Measurements from ENCODE around the gene TUBB2A. TPM values are rescaled to one million over a fixed set of nuclear protein-coding genes. Genes with fewer than 3 reads are reported as not detected.
"Not testable (repeated sequence)": the region's sequence is repeated elsewhere in the genome, so short reads cannot be mapped to it uniquely, and the experiment has no call there.

TUBB2A gene
- total RNA-seq, 2 experiments from 2014 or later, result 0.69 to 1.2 TPM

DNA sequence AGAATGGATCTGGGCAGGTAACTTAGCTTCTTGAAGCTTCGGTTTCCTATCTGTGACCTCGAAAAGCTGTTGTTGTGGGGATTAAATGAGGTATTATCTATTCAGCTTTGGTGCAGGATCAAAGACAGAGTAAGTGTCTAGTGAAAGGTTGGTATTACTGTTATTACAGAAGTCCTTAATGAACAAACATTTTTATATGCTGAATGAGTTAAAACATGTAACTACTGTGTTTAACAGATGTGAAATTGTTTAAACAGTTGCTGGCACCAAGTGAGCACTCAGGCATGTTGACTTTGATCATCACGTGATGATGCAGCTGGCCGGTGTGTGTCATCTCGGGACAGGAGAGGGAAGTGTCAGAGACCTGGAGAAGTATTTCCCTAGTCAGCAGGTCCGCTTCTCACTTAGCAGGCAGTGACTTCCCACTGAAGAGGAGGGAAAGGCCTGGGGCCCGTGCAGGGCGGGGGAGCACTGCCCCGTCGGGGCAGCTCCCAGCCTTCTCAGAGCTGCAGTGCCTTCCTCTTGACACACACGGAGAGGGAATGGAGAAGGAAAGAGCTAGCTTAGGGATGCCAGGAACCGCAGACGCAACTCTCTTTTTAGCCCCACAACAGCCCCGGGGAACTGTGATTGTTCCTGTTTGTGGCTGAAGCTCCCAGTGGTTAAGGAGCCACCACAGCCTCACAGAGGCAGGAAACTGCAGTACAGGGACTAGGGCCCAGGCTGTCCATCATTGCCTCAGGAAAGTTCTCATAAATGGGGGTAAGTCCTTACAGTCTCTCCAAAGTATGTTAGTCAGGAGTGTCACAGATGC is 18.0 kb downstream of the TUBB2A start:
- no peaks in the 10 kb centered on the region for H3K9me3 Mint-ChIP-seq
- H3K27ac Mint-ChIP-seq, result no peak overlapping the region
- CTCF ChIA-PET, result interaction anchor here (0.9 to 1.5 kb wide), 5 partner anchors 9 to 38 kb away, joined by 3 to 7 read pairs (median 5); partner anchors contain the start of gene TUBB2A
- H3K4me3 Mint-ChIP-seq, result no peak overlapping the region
- DNase-seq, result no peak
- H3K4me1 Mint-ChIP-seq, result peaks cover 7% of the 10 kb centered on the region
- POLR2A ChIA-PET, result no interaction called here
- peaks cover 6% of the 10 kb centered on the region for H3K36me3 Mint-ChIP-seq (ENCODE audit: low read depth)
- no peaks in the 10 kb centered on the region for H3K27me3 Mint-ChIP-seq

GRCh38 chr6:3138341-3138740 is 19.0 kb downstream of the TUBB2A start:
- peaks cover 6% of the 10 kb centered on the region for H3K36me3 Mint-ChIP-seq (ENCODE audit: low read depth)
- no peaks in the 10 kb centered on the region for H3K27me3 Mint-ChIP-seq
- DNase-seq, result no peak
- H3K4me1 Mint-ChIP-seq, result peaks cover 7% of the 10 kb centered on the region
- H3K27ac Mint-ChIP-seq, result no peak overlapping the region
- POLR2A ChIA-PET, result no interaction called here
- no peak overlapping the region for H3K4me3 Mint-ChIP-seq
- no peaks in the 10 kb centered on the region for H3K9me3 Mint-ChIP-seq
- CTCF ChIA-PET, result interaction anchor here (1.5 kb wide), 1 partner anchor 39 kb away, joined by 3 read pairs; no protein-coding TSS in a partner anchor

GRCh38 chr6:3137873-3138272 is 19.5 kb downstream of the TUBB2A start:
- CTCF ChIA-PET; H3K27ac Mint-ChIP-seq; H3K9me3 Mint-ChIP-seq; POLR2A ChIA-PET; H3K36me3 Mint-ChIP-seq (ENCODE audit: low read depth); H3K4me1 Mint-ChIP-seq; H3K27me3 Mint-ChIP-seq; DNase-seq; H3K4me3 Mint-ChIP-seq: not testable (repeated sequence)

DNA sequence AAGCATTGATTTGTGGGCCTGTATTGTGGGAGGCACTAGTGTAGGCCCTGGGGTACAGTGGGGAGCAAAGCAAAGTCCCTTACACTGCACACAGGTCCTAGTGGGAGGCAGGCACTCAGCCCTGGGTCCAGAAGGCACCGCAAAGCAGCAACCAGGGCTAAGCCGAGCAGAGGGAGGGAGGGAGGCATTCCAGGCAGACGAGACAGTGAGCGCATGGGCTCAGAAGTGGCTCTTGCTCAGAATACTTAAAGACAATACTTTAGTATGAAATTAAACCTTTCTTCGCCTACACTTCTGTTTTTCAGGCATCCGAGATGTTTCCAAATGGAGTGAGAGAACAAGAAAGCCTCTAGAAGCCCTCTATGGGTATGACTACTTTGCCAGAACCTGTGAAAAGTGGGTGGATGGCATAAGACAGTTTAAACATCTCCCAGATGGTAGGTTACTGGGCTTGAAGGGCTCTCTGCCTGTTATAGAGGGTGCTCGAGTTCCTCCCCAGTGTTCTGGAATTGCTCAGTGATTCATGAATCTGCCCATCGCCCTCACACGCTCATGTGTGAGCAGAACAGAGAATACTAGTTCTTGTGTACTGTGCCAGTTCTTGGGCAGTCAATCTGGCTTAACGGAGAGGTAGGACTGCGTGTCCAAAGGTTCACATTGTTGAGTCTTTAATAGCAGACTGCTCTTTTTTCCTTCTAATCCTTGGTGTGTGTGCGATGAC is 20.1 kb downstream of the TUBB2A start:
- Mint-ChIP-seq H3K4me1 (peaks cover 7% of the 10 kb centered on the region), H3K36me3 (ENCODE audit: low read depth) (peaks cover 6% of the 10 kb centered on the region), H3K4me3 (no peak overlapping the region), H3K27me3 (no peaks in the 10 kb centered on the region), H3K27ac (no peak overlapping the region), H3K9me3 (no peaks in the 10 kb centered on the region)
- CTCF ChIA-PET, result no interaction called here
- DNase-seq, result no peak
- POLR2A ChIA-PET, result no interaction called here

GRCh38 chr6:3136292-3137011 is 20.9 kb downstream of the TUBB2A start:
- Mint-ChIP-seq H3K27me3 (no peaks in the 10 kb centered on the region), H3K9me3 (no peaks in the 10 kb centered on the region), H3K4me3 (no peak overlapping the region), H3K4me1 (peaks cover 7% of the 10 kb centered on the region), H3K36me3 (ENCODE audit: low read depth) (peaks cover 6% of the 10 kb centered on the region), H3K27ac (no peak overlapping the region)
- POLR2A ChIA-PET, result no interaction called here
- CTCF ChIA-PET, result no interaction called here
- no peak for DNase-seq

- Mint-ChIP-seq H3K27ac (no peak overlapping the region), H3K36me3 (ENCODE audit: low read depth) (peaks cover 4% of the 10 kb centered on the region), H3K4me1 (peaks cover 7% of the 10 kb centered on the region), H3K27me3 (no peaks in the 10 kb centered on the region), H3K9me3 (no peaks in the 10 kb centered on the region), H3K4me3 (no peak overlapping the region)
- ChIA-PET CTCF (no interaction called here), POLR2A (no interaction called here)
- no peak for DNase-seq
Observed at GRCh38 chr6:3135668-3136291, 21.6 kb downstream of the TUBB2A start.

- Mint-ChIP-seq H3K27ac (no peak overlapping the region), H3K27me3 (no peaks in the 10 kb centered on the region), H3K4me3 (no peak overlapping the region), H3K9me3 (no peaks in the 10 kb centered on the region), H3K4me1 (no peaks in the 10 kb centered on the region), H3K36me3 (ENCODE audit: low read depth) (peaks cover 4% of the 10 kb centered on the region)
- CTCF ChIA-PET, result no interaction called here
- DNase-seq, result no peak
- POLR2A ChIA-PET, result no interaction called here
Observed at GRCh38 chr6:3133515-3133914, 23.8 kb downstream of the TUBB2A start.

DNA sequence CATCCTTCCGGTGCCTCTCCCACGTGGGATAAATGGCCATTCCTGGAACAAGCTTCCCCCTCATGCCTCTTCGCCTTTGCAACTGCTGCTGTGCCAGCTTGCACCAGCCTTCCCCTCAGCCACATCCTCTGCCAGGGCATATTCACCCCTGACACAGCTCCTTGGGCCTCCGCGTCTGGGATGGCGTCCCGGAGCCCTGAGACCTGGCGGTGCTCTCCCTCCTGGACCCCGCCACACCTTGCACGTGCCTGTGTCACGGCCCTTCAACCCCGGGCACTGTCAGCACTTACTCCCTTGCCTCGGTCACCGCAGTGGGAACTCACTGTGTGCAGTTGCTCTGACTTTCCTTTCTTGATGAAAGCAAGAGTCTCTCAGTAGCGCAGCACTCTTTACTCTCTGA is 25.6 kb downstream of the TUBB2A start:
- H3K27me3 Mint-ChIP-seq, result no peaks in the 10 kb centered on the region
- no peaks in the 10 kb centered on the region for H3K36me3 Mint-ChIP-seq (ENCODE audit: low read depth)
- H3K4me3 Mint-ChIP-seq, result no peak overlapping the region
- POLR2A ChIA-PET, result no interaction called here
- H3K9me3 Mint-ChIP-seq, result no peaks in the 10 kb centered on the region
- no peak for DNase-seq
- CTCF ChIA-PET, result no interaction called here
- no peaks in the 10 kb centered on the region for H3K4me1 Mint-ChIP-seq
- H3K27ac Mint-ChIP-seq, result no peak overlapping the region

DNA sequence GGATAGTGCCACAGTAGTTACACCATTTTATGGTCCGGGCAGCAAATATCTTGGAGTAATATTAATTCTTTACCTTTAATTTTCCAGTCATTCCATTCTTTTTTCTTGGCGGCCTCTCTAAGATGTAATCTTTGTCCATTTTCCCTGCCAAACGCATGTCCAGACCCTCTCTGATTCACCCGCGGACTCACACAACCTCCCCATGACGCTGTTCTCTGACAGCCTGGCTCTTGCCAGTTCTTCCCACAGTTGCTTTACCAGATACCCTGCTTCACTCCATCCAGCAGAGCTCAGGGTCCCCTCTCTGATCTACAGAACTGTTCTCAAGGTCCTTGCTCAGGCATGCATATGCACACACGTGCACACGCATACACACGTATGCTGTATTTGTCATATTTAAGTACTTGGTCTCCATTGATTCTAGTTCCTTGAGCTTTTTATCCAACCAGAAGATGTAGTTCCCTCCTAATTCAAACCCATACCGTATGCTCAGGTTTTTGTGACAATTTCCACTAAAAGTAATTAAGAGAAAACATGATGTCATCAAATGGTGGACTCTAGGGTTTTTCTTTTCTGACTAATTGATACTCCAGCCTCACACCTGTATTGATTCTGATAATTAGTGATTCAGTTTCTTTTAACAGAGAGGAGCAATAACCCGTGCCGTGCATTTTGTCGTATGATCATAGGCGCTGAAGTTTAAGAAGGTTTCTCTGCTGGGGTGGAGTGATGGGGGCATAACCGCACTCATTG is 28.8 kb downstream of the TUBB2A start:
- DNase-seq, result no peak
- H3K27ac Mint-ChIP-seq, result no peak overlapping the region
- H3K4me3 Mint-ChIP-seq, result no peak overlapping the region
- ChIA-PET POLR2A (no interaction called here), CTCF (interaction anchor here (0.9 to 3.8 kb wide), 2 partner anchors 25 to 123 kb away, joined by 3 to 17 read pairs; no protein-coding TSS in a partner anchor)
- no peaks in the 10 kb centered on the region for H3K9me3 Mint-ChIP-seq
- H3K4me1 Mint-ChIP-seq, result peaks cover 4% of the 10 kb centered on the region
- H3K36me3 Mint-ChIP-seq (ENCODE audit: low read depth), result no peaks in the 10 kb centered on the region
- no peaks in the 10 kb centered on the region for H3K27me3 Mint-ChIP-seq

DNA sequence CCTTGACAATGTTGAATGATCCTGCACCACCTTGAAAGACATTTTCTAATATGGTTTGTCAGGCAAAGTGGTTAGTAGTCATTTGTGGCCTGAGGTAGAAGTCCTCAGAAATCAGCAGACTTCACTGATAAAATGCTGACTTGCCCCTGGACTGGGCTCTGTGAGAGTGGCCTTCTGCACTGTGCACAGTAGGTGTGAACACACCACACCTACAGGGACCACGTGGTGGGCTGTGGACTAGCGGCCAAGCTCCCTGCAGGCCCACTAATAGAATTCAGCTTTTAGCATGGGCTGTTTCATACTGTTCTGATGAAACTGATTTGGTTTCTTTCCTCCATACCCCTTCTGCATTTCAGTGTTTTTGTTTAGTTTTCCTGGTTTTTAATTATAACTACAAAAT is 31.5 kb downstream of the TUBB2A start:
- H3K27me3 Mint-ChIP-seq, result no peaks in the 10 kb centered on the region
- ChIA-PET CTCF (interaction anchor here (0.8 to 3.8 kb wide), 4 partner anchors 32 to 132 kb away, joined by 3 to 17 read pairs (median 5); partner anchors contain the start of gene TUBB2A), POLR2A (no interaction called here)
- no peak for DNase-seq
- no peaks in the 10 kb centered on the region for H3K36me3 Mint-ChIP-seq (ENCODE audit: low read depth)
- H3K9me3 Mint-ChIP-seq, result no peaks in the 10 kb centered on the region
- no peak overlapping the region for H3K4me3 Mint-ChIP-seq
- no peak overlapping the region for H3K27ac Mint-ChIP-seq
- peaks cover 4% of the 10 kb centered on the region for H3K4me1 Mint-ChIP-seq

- Mint-ChIP-seq H3K4me1 (peaks cover 4% of the 10 kb centered on the region), H3K4me3 (no peak overlapping the region), H3K36me3 (ENCODE audit: low read depth) (no peaks in the 10 kb centered on the region), H3K27ac (no peak overlapping the region), H3K9me3 (no peaks in the 10 kb centered on the region), H3K27me3 (no peaks in the 10 kb centered on the region)
- ChIA-PET CTCF (interaction anchor here (0.7 to 1.2 kb wide), 2 partner anchors 12 to 15 kb away, joined by 3 to 5 read pairs; no protein-coding TSS in a partner anchor), POLR2A (no interaction called here)
- no peak for DNase-seq
Observed at GRCh38 chr6:3124667-3125066, 32.7 kb downstream of the TUBB2A start.

GRCh38 chr6:3122823-3123182 is 34.5 kb downstream of the TUBB2A start:
- Mint-ChIP-seq H3K27ac (no peak overlapping the region), H3K4me1 (peaks cover 14% of the 10 kb centered on the region), H3K36me3 (ENCODE audit: low read depth) (no peaks in the 10 kb centered on the region), H3K4me3 (no peak overlapping the region), H3K9me3 (no peaks in the 10 kb centered on the region), H3K27me3 (no peaks in the 10 kb centered on the region)
- ChIA-PET POLR2A (no interaction called here), CTCF (interaction anchor here (0.5 to 1.4 kb wide), 3 partner anchors 105 to 151 kb away, joined by 3 to 5 read pairs (median 3); no protein-coding TSS in a partner anchor)
- DNase-seq, result no peak

Measured in activated CD4-positive, alpha-beta T cell treated with anti-CD3 and anti-CD28 coated beads, Interleukin-2, amount 10 ng/mL, durations not matched to agents 7 days and 5 days (primary cell).